Measurements from ENCODE around the gene IL1RAP.

Gene IL1RAP

GRCh38 chr3:190624282-190624681 lies 110.4 kb downstream of the IL1RAP start:
- no peak overlapping the region for H3K4me3 ChIP-seq (ENCODE audit: control insufficient read depth, low read depth, low read length)
- TF ChIP-seq CTCF (conservative IDR thresholded peaks at IDR 0.05; ENCODE audit: control insufficient read depth, insufficient read depth, low read depth, low read length), result no peak
- no peak for DNase-seq (ENCODE audit: low read depth)

GRCh38 chr3:190626951-190627620 lies 113.2 kb downstream of the IL1RAP start:
- no peak for DNase-seq (ENCODE audit: low read depth)
- no peak overlapping the region for H3K4me3 ChIP-seq (ENCODE audit: control insufficient read depth, low read depth, low read length)
- no peak for TF ChIP-seq CTCF (conservative IDR thresholded peaks at IDR 0.05; ENCODE audit: control insufficient read depth, insufficient read depth, low read depth, low read length)

- TF ChIP-seq CTCF (conservative IDR thresholded peaks at IDR 0.05; ENCODE audit: control insufficient read depth, insufficient read depth, low read depth, low read length), result no peak
- DNase-seq (ENCODE audit: low read depth), result no peak
- H3K4me3 ChIP-seq (ENCODE audit: control insufficient read depth, low read depth, low read length), result no peak overlapping the region
Measured at GRCh38 chr3:190629088-190629487, 115.2 kb downstream of the IL1RAP start.

- H3K4me3 ChIP-seq (ENCODE audit: control insufficient read depth, low read depth, low read length), result no peak overlapping the region
- TF ChIP-seq CTCF (conservative IDR thresholded peaks at IDR 0.05; ENCODE audit: control insufficient read depth, insufficient read depth, low read depth, low read length), result no peak
- no peak for DNase-seq (ENCODE audit: low read depth)
Measured at GRCh38 chr3:190631295-190631694, 117.4 kb downstream of the IL1RAP start.

- DNase-seq (ENCODE audit: low read depth), result no peak
- TF ChIP-seq CTCF (conservative IDR thresholded peaks at IDR 0.05; ENCODE audit: control insufficient read depth, insufficient read depth, low read depth, low read length), result no peak
- no peak overlapping the region for H3K4me3 ChIP-seq (ENCODE audit: control insufficient read depth, low read depth, low read length)
Measured at GRCh38 chr3:190641564-190641963, 127.7 kb downstream of the IL1RAP start.

- no peak for TF ChIP-seq CTCF (conservative IDR thresholded peaks at IDR 0.05; ENCODE audit: control insufficient read depth, insufficient read depth, low read depth, low read length)
- no peak overlapping the region for H3K4me3 ChIP-seq (ENCODE audit: control insufficient read depth, low read depth, low read length)
- DNase-seq (ENCODE audit: low read depth), result no peak
Measured at GRCh38 chr3:190642016-190642415, 128.1 kb downstream of the IL1RAP start.

- H3K4me3 ChIP-seq (ENCODE audit: control insufficient read depth, low read depth, low read length), result no peak overlapping the region
- no peak for DNase-seq (ENCODE audit: low read depth)
- no peak for TF ChIP-seq CTCF (conservative IDR thresholded peaks at IDR 0.05; ENCODE audit: control insufficient read depth, insufficient read depth, low read depth, low read length)
Measured at GRCh38 chr3:190644035-190644434, 130.2 kb downstream of the IL1RAP start.

Data from fibroblast of mammary gland (primary cell).